GM10248 (cell line): Measurements from ENCODE around the gene ZNF200.
"Not testable (repeated sequence)": the region's sequence is repeated elsewhere in the genome, so short reads cannot be mapped to it uniquely, and the experiment has no call there.

Experiments
- CTCF ChIA-PET: fragments of 300-600 bp; sonication (Branson Sonifier 250); formaldehyde crosslinking; extraction: SDS; loops from one replicate; lab custom pipeline; 2021; ENCODE audit warnings: antibody characterized with exemption; lab: Yijun Ruan, JAX
- POLR2A ChIA-PET: fragments of 350-650 bp; sonication (Branson Sonifier 250); formaldehyde crosslinking; extraction: SDS; loops from one replicate; lab custom pipeline; 2020; ENCODE audit warnings: antibody characterized with exemption; lab: Yijun Ruan, JAX
- DNase-seq: peaks from one replicate; pipeline ENCODE4 v3.0.0; 2012; ENCODE audit errors: extremely low spot score
- TF ChIP-seq, protein P1 (sequence below): IDR thresholded peaks from 2 replicates; pipeline ENCODE4 v1.5.1; 2012; ENCODE audit warnings: mild to moderate bottlenecking, low read depth; ENCODE audit errors: extremely low read depth, missing control alignments, control extremely low read depth

The ZNF200 gene

DNA sequence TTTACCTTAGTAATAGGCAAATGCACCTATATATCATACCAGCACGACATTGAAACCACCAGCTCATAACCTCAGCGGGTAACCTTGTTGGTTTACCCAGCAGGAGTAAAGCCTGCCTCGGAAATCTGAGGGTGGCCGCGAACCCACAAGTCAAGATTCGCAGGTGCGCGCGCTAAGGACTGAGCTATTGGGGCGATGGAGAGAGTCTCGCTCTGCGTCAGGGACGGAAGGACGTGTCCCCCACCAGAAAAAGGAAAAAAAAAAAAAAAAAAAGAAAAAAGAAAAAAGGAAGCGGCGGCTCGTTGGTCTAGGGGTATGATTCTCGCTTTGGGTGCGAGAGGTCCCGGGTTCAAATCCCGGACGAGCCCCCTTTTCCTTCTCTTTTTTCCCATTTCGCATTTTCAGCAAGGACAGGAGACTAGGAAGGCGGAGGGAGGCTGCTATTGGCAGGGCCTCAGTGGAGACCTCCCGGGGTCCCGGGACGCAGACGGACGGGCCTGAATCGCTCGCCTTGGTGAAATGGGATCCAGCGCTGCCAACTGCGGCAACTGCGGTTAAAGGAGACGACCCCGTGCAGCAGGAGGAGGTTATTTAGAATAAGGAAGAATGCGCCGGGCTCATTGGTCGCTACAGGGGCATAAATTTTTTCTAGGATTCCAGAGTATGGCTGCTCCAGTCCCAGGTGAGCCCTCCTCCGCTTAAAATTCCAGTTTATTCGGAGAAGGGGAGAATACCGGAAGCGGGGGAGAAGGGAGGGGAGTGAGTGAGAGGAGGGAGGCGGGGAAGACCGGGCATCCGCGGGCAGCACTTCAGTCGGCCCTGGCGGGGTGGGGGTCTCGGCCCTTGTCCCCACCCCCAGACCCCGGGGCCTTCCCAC, 46.9 kb downstream of the ZNF200 start, which contains the start of gene OR1F1:
TSS of gene OR1F1 (plus strand) at position 407 of the 877 bp plus-strand sequence.
- POLR2A ChIA-PET = interaction anchor here (0.6 to 0.8 kb wide), 3 partner anchors 14 to 102 kb away, joined by 3 to 6 read pairs (median 4); no protein-coding TSS in a partner anchor
- CTCF ChIA-PET = interaction anchor here (1.1 kb wide), 1 partner anchor 157 kb away, joined by 3 read pairs; no protein-coding TSS in a partner anchor
- TF ChIP-seq, protein P1, sequence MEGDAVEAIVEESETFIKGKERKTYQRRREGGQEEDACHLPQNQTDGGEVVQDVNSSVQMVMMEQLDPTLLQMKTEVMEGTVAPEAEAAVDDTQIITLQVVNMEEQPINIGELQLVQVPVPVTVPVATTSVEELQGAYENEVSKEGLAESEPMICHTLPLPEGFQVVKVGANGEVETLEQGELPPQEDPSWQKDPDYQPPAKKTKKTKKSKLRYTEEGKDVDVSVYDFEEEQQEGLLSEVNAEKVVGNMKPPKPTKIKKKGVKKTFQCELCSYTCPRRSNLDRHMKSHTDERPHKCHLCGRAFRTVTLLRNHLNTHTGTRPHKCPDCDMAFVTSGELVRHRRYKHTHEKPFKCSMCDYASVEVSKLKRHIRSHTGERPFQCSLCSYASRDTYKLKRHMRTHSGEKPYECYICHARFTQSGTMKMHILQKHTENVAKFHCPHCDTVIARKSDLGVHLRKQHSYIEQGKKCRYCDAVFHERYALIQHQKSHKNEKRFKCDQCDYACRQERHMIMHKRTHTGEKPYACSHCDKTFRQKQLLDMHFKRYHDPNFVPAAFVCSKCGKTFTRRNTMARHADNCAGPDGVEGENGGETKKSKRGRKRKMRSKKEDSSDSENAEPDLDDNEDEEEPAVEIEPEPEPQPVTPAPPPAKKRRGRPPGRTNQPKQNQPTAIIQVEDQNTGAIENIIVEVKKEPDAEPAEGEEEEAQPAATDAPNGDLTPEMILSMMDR = no peak
- peak; percentile 58 for DNase-seq

DNA sequence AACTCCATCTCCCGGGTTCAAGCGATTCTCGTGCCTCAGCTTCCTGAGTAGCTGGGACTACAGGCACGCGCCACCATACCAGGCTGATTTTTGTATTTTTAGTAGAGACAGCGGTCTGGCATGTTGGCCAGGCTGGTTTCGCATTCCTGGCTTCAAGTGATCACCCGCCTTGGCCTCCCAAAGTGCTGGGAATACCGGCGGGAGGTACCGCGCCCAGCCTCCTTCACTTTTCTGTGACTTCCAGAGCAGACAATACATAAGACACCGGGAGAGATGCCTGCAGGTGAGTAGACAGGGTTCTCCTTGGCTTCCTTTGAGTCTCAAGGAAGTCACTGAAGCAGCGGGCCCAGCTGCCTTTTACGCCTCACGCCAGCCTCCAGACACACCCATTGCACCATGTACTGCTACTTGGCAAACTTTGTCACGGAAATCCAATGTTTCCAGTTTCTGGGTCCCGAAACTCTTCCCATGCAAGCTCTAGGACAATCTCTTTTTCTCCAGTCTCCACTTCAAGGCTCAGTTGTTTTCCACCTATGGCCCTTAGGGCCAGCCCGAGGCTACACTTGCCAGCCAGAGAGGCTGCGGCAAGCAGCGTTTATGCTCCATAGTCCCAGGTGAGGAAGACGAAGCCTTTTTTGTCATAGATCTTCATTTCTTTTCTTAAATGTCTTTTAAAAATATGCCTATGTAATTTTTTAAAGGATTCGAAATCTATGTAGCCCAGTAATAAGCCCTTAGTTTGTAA, 47.8 kb downstream of the ZNF200 start:
- DNase-seq = no peak
- POLR2A ChIA-PET = interaction anchor here (0.6 to 0.8 kb wide), 3 partner anchors 13 to 103 kb away, joined by 3 to 6 read pairs (median 4); no protein-coding TSS in a partner anchor
- CTCF ChIA-PET = interaction anchor here (1.1 kb wide), 1 partner anchor 156 kb away, joined by 3 read pairs; no protein-coding TSS in a partner anchor
- TF ChIP-seq, protein P1 = no peak

DNA sequence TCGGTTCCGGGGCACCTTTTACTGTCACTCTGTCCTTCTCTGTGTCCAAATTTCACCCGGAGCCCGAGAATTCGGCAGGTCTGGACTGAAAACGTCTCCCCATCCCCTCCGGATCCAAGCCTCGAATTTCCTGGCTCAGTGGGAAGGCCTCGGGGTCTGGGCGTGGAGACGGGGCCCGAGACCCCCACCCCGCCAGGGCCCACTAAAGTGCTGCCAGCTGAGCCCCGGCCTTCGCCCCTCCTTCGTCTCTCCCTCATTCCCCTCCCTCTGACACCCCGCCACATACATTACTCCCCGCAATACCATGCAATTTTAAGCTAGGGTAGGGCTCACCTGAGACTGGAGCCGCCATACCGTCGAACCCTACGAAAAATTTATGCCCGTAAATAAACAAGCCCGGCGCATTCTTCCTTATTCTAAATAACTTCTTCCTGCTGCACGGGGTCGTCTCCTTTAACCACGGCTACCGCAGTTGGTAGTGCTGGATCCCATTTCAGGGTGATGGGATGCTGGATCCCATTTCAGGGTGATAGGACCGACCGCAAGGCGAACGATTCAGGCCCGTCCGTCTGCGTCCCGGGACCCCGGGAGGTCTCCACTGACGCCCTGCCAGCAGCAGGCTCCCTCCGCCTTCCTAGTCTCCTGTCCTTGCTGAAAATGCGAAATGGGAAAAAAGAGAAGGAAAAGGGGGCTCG, 51.4 kb downstream of the ZNF200 start:
- no peak for DNase-seq
- ChIA-PET POLR2A (no interaction called here), CTCF (interaction anchor here (1.1 to 2.3 kb wide), 5 partner anchors 10 to 89 kb away, joined by 3 to 11 read pairs (median 5); no protein-coding TSS in a partner anchor)

DNA sequence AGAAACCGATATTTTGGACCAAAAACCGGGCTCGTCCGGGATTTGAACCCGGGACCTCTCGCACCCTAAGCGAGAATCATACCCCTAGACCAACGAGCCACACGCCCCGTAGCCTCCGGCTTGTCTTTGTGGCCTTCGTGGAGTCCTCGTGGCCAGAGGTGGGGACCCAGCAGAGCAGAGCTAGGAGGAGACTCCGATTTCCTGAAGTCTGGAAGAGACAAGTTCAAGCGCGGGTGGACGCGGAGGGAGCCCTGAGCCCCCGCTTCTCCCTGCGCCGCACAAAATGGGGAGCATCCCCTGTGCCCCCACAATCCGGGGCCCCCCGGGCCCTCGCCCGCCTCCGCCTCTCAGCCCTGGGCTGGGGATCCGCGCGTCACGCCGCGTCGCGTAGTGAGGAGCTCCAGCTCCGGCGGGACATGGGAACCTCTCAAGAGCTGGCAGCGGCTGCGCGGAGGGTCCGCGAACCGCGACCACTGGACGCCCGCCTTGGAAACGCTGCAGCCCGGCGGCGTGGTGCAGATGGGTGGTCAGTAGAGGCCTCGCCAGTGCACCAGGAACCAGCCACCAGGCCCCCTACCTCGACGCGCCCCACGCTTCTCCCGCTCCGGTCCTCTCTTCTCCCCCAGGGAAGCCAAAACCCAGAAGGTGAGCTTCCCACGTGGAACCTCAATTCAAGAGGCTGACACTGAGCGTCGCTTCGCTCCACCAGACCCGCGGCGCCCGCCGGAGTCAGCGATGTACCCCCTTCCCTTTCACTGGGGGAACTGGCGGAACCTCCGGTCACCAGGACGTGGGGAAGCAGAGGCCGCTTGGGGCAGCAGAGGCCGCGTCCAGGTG, 52.1 kb downstream of the ZNF200 start:
- DNase-seq = peak; percentile 40
- TF ChIP-seq, protein P1 = peak; percentile 19
- ChIA-PET CTCF (interaction anchor here (1.2 to 2.3 kb wide), 4 partner anchors 9 to 89 kb away, joined by 3 to 11 read pairs (median 8); no protein-coding TSS in a partner anchor), POLR2A (no interaction called here)

More for the DNA sequence above, 51.4 kb downstream of the ZNF200 start:
- TF ChIP-seq, protein P1 = no peak

DNA sequence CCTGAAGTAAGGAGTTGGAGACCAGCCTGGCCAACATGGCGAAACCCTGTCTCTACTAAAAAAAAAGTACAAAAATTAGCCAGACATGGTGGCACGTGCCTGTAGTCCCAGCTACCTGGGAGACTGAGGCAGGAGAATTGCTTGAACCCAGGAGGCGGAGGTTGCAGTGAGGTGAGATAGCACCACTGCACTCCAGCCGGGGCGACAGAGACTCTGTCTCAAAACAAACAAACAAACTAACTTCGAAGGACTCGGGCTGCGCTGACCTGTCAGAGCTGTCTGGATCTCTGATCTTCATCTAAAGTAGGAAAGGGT, 52.7 kb downstream of the ZNF200 start:
- POLR2A ChIA-PET, DNase-seq: not testable (repeated sequence)
- CTCF ChIA-PET = interaction anchor here (0.9 to 2.3 kb wide), 4 partner anchors 11 to 124 kb away, joined by 3 to 11 read pairs (median 8); no protein-coding TSS in a partner anchor

DNA sequence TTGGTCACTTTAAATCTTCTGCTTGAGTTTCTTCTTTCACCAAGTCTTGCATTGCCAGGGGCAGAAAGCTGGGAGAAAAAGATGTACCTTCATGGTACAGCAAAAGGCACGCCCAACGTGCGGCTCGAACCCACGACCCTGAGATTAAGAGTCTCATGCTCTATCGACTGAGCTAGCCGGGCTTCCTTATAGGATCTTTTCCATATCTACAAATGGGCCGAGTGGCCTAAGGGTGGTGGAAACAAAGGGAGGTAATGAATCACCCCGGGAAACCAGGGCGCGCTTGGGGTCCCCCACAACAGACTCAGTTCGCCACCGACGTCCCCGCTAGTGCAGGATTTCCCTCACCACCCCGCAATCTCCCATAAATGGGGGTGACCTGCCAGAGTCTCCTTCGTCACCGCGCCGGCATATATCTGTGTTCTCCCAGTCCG, 54.5 kb downstream of the ZNF200 start:
- TF ChIP-seq, protein P1 = no peak
- ChIA-PET POLR2A (no interaction called here), CTCF (no interaction called here)

More for the DNA sequence above, 54.5 kb downstream of the ZNF200 start:
- DNase-seq = no peak
